Activated T-helper 17 cell treated with anti-CD3 and anti-CD28 coated beads, Interleukin-2, amount 50 U/mL, for 72 hours (primary cell): Measurements from ENCODE around the gene TDRD1. TPM values are rescaled to one million over a fixed set of nuclear protein-coding genes. Genes with fewer than 3 reads are reported as not detected.

Source experiments
- ATAC-seq: fragments of 150-1000 bp; cut with Tn5 transposase; replicated peaks from 2 replicates; pipeline ENCODE4 v1.10.0; 2021; ENCODE audit warnings: mild to moderate bottlenecking, moderate library complexity
- H3K27ac Mint-ChIP-seq: one replicate; pipeline ENCODE4 v1.8.0; 2022; ENCODE audit warnings: mixed read lengths
- H3K27me3 Mint-ChIP-seq: one replicate; pipeline ENCODE4 v1.8.0; 2022; ENCODE audit warnings: mixed read lengths
- H3K36me3 Mint-ChIP-seq: one replicate; pipeline ENCODE4 v1.8.0; 2022; ENCODE audit warnings: low read depth, mild to moderate bottlenecking, mixed read lengths
- H3K4me1 Mint-ChIP-seq: one replicate; pipeline ENCODE4 v1.8.0; 2022; ENCODE audit warnings: mixed read lengths
- H3K4me3 Mint-ChIP-seq: one replicate; pipeline ENCODE4 v1.8.0; 2022; ENCODE audit warnings: mild to moderate bottlenecking, mixed read lengths
- H3K9me3 Mint-ChIP-seq: one replicate; pipeline ENCODE4 v1.8.0; 2022; ENCODE audit warnings: mixed read lengths
- total RNA-seq, 2 donors: library from RNA; stranded (reverse); gene quantifications; one replicate each; pipeline ENCODE4 v1.2.3, GENCODE V29; 2022

The TDRD1 gene
- total RNA-seq, 2 donors from 2014 or later: 0.09 to 0.48 TPM

DNA sequence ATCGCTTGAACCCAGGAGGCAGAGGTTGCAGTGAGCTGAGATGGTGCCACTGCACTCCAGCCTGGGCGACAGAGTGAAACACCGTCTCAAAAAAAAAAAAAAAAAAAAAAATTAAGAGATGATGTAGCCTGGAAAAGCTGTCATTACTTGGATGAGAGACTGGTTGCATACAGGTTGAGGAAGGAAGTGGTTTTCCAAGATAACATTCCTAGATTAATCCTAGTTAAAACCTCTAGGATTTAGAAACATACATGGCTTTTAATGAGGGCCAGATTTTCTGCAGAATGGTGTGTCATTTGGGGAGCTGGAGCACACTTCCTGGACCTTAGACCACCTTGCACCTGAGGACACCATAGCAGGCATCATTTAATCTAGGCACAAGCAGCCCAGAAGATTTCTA, 77.7 kb downstream of the TDRD1 start:
- H3K4me1 Mint-ChIP-seq: peaks cover 4% of the 10 kb centered on the region
- H3K27me3 Mint-ChIP-seq: peaks cover 4% of the 10 kb centered on the region
- no peak overlapping the region for H3K4me3 Mint-ChIP-seq
- no peaks in the 10 kb centered on the region for H3K36me3 Mint-ChIP-seq
- no peak overlapping the region for H3K27ac Mint-ChIP-seq
- ATAC-seq: no peak
- H3K9me3 Mint-ChIP-seq: no peaks in the 10 kb centered on the region

DNA sequence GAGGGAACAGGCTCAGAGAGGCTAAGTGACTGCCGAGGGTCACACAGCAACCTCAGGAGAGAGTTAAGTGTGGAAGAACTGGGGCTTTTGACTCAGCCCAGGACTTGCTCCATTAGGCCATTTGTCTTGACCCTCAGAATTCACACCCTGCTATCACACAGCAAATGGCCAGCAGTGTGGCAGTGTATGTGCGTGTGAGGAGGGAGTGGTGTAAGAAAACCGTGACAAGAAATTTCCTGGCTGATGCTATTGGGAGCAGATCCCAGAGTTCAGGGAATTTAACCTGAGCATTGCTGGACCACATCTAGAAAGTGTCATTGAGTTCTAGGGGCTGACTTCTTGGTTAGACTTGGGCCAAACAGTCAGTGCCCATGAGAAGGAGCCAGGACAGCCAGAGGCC, 78.3 kb downstream of the TDRD1 start:
- Mint-ChIP-seq H3K27ac (no peak overlapping the region), H3K4me3 (no peak overlapping the region), H3K4me1 (peaks cover 4% of the 10 kb centered on the region), H3K27me3 (peaks cover 4% of the 10 kb centered on the region), H3K36me3 (no peaks in the 10 kb centered on the region), H3K9me3 (no peaks in the 10 kb centered on the region)
- no peak for ATAC-seq

DNA sequence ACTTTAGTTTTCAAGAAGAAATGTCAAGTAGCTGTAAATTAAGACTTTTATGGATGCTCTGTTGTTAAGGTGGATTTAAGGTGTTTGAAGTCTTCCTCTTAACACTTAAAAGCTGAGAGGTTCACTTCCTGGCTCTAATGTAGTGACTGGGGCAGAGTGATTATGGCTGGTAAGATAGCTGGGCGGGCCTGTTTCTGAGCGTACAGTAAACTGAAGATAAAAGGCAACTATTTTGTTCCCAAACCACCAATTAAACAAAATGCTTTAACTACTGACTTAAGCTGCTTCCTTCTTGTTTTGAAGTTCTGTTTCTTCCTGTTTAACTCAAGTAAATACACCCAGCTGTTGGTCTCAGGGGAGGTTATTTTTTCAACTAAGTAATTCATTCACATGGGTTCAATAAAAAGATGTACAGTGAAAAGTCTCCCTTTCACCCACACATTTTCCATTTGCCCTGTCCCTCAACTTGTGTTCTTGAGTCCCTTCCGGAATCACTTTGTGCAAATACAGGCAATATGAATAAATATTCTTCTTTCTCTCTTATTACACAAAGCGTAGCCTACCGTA, 79.2 kb downstream of the TDRD1 start:
- Mint-ChIP-seq H3K27me3 (peaks cover 4% of the 10 kb centered on the region), H3K9me3 (no peaks in the 10 kb centered on the region), H3K27ac (no peak overlapping the region), H3K36me3 (no peaks in the 10 kb centered on the region), H3K4me3 (no peak overlapping the region), H3K4me1 (peaks cover 4% of the 10 kb centered on the region)
- no peak for ATAC-seq

DNA sequence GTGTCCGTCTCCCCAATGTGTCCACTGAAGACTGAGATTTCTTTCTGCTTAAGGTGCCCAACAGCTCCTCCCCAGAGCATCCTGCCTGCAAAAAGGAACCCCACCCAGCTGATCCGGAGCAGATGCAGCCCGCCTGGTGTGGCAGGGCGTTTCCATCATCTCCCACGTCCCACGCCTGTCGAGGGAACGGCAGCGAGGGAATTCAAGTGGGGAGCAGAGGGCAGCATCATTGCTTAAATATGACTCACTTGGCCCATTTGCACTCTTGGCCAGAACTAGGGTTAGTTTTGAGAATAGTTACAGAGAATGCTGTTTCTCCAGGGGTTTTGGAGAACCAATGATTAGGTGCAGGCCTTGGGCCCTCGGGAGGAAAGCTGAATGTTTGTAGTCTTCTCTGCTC, 80.7 kb downstream of the TDRD1 start:
- no peaks in the 10 kb centered on the region for H3K27me3 Mint-ChIP-seq
- ATAC-seq: no peak
- H3K9me3 Mint-ChIP-seq: no peaks in the 10 kb centered on the region
- H3K36me3 Mint-ChIP-seq: no peaks in the 10 kb centered on the region
- no peak overlapping the region for H3K4me3 Mint-ChIP-seq
- no peak overlapping the region for H3K27ac Mint-ChIP-seq
- peaks cover 4% of the 10 kb centered on the region for H3K4me1 Mint-ChIP-seq

DNA sequence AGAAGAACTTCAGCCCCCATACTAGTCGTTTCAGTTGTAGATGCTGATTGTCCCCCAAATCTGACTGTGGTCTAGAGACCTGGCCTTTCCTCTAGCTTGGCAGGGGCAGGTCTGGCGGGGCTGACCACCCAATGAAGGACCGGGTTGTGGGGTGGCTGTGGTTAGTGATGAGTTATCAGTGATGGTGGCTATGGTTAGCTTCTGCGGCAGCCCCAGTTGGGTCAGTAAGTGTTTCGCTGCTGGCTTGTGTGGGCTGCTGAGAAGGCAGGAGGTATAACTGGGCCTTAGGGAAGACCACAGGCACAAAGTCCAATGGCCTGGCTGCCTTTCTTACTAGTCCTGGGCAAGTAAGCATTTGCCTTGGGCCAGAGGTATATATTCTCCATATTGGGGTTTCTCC, 81.2 kb downstream of the TDRD1 start:
- H3K27ac Mint-ChIP-seq: no peak overlapping the region
- no peak for ATAC-seq
- peaks cover 4% of the 10 kb centered on the region for H3K4me1 Mint-ChIP-seq
- H3K4me3 Mint-ChIP-seq: no peak overlapping the region
- no peaks in the 10 kb centered on the region for H3K36me3 Mint-ChIP-seq
- H3K27me3 Mint-ChIP-seq: no peaks in the 10 kb centered on the region
- H3K9me3 Mint-ChIP-seq: no peaks in the 10 kb centered on the region

DNA sequence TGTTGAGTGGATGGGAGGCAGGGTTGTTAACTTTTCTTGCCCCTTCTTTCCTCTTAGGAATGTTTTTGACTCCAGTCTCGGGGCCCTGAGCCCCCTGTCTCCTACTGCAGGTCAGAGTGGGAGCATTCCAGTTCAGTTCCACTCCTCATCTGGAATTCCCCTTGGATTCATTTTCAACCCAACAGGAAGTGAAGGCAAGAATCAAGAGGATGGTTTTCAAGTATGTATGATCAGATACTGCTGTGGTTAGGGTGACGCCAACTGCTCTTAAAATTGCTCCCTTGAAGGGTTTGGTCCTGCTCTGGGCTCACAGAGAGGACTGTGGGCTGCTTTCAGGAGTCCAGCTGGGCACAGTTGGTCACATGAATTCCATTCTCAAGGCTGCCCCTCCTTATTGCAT, 81.9 kb downstream of the TDRD1 start:
- H3K27ac Mint-ChIP-seq: no peak overlapping the region
- no peaks in the 10 kb centered on the region for H3K9me3 Mint-ChIP-seq
- ATAC-seq: no peak

DNA sequence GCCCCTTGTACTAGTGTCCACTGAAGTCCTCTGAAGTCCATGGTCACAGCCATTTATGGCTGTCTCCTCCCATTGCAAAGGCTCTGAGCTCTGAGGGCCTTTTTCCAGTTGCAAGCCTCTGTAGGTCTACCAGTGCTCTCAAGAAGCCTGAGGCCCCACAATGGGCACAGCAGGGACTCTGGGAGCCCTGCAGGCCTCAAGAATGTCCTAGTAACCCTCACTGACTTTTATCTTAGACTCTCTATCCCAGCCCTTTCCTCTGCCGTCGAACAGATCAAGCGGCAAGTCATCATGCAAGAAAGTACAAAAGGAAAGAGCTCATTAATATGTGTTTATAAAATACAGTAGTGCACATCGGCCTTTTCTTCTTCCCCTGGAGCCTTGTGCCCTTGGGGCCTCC, 83.3 kb downstream of the TDRD1 start:
- peaks cover 4% of the 10 kb centered on the region for H3K4me1 Mint-ChIP-seq
- H3K36me3 Mint-ChIP-seq: no peaks in the 10 kb centered on the region
- no peak overlapping the region for H3K4me3 Mint-ChIP-seq
- ATAC-seq: no peak
- no peaks in the 10 kb centered on the region for H3K9me3 Mint-ChIP-seq
- no peaks in the 10 kb centered on the region for H3K27me3 Mint-ChIP-seq
- H3K27ac Mint-ChIP-seq: no peak overlapping the region

More for the DNA sequence above, 81.9 kb downstream of the TDRD1 start:
- no peaks in the 10 kb centered on the region for H3K27me3 Mint-ChIP-seq
- peaks cover 4% of the 10 kb centered on the region for H3K4me1 Mint-ChIP-seq
- no peak overlapping the region for H3K4me3 Mint-ChIP-seq
- no peaks in the 10 kb centered on the region for H3K36me3 Mint-ChIP-seq

- Mint-ChIP-seq H3K4me1 (no peaks in the 10 kb centered on the region), H3K36me3 (no peaks in the 10 kb centered on the region), H3K27me3 (no peaks in the 10 kb centered on the region), H3K27ac (no peak overlapping the region), H3K9me3 (no peaks in the 10 kb centered on the region), H3K4me3 (no peak overlapping the region)
- no peak for ATAC-seq
These were observed 86.4 kb downstream of the TDRD1 start for GRCh38 chr10:114265392-114266053.

DNA sequence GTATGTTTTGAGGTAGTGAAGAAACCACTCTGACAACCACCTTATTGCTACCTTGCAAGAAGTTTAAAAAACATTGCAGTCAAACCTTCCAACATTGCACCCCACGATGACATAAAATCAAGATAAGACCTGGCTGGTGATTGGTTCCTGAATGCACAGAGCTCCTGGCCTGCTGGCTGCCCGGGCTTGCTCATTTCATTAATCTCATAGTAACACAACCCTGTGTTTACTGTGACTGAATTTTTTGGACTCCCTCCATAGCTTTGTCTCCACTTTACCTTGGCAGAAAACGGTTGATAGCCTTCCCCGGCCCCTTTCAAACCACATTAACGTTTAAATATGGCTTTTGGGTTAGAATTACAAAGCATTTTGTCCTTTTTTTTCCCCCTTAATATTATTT, 87.4 kb downstream of the TDRD1 start:
- Mint-ChIP-seq H3K27ac (no peak overlapping the region), H3K4me3 (no peak overlapping the region), H3K4me1 (no peaks in the 10 kb centered on the region), H3K27me3 (peaks cover 4% of the 10 kb centered on the region), H3K9me3 (no peaks in the 10 kb centered on the region), H3K36me3 (no peaks in the 10 kb centered on the region)
- ATAC-seq: no peak

GRCh38 chr10:114271075-114271778, 92.1 kb downstream of the TDRD1 start:
- H3K9me3 Mint-ChIP-seq: no peaks in the 10 kb centered on the region
- no peak overlapping the region for H3K4me3 Mint-ChIP-seq
- H3K4me1 Mint-ChIP-seq: no peaks in the 10 kb centered on the region
- ATAC-seq: no peak
- H3K27me3 Mint-ChIP-seq: peaks cover 15% of the 10 kb centered on the region
- no peak overlapping the region for H3K27ac Mint-ChIP-seq
- H3K36me3 Mint-ChIP-seq: no peaks in the 10 kb centered on the region

GRCh38 chr10:114271779-114272167, 92.6 kb downstream of the TDRD1 start:
- Mint-ChIP-seq H3K4me1 (no peaks in the 10 kb centered on the region), H3K9me3 (no peaks in the 10 kb centered on the region), H3K36me3 (no peaks in the 10 kb centered on the region), H3K27me3 (peaks cover 15% of the 10 kb centered on the region), H3K4me3 (no peak overlapping the region), H3K27ac (no peak overlapping the region)
- ATAC-seq: no peak

- Mint-ChIP-seq H3K27me3 (peaks cover 15% of the 10 kb centered on the region), H3K9me3 (no peaks in the 10 kb centered on the region), H3K4me3 (no peak overlapping the region), H3K4me1 (no peaks in the 10 kb centered on the region), H3K27ac (no peak overlapping the region), H3K36me3 (no peaks in the 10 kb centered on the region)
- no peak for ATAC-seq
These were observed 93.5 kb downstream of the TDRD1 start for GRCh38 chr10:114272696-114273095.

GRCh38 chr10:114273910-114274309, 94.8 kb downstream of the TDRD1 start:
- Mint-ChIP-seq H3K4me1 (no peaks in the 10 kb centered on the region), H3K9me3 (no peaks in the 10 kb centered on the region), H3K4me3 (no peak overlapping the region), H3K27me3 (peaks cover 15% of the 10 kb centered on the region), H3K27ac (no peak overlapping the region), H3K36me3 (no peaks in the 10 kb centered on the region)
- no peak for ATAC-seq

GRCh38 chr10:114274616-114275453, 95.7 kb downstream of the TDRD1 start:
- H3K36me3 Mint-ChIP-seq: no peaks in the 10 kb centered on the region
- H3K27ac Mint-ChIP-seq: no peak overlapping the region
- no peak overlapping the region for H3K4me3 Mint-ChIP-seq
- ATAC-seq: no peak
- H3K27me3 Mint-ChIP-seq: peaks cover 15% of the 10 kb centered on the region
- no peaks in the 10 kb centered on the region for H3K4me1 Mint-ChIP-seq
- no peaks in the 10 kb centered on the region for H3K9me3 Mint-ChIP-seq
